Neuron (in vitro differentiated cells): ENCODE measurements around the gene XYLT1.
"Not testable (repeated sequence)": the region's sequence is repeated elsewhere in the genome, so short reads cannot be mapped to it uniquely, and the experiment has no call there.

Experiments
- H2AFZ ChIP-seq: one replicate; pipeline ENCODE4 v1.6.1; 2013; ENCODE audit warnings: low read depth, mild to moderate bottlenecking, inconsistent platforms, low read length, moderate library complexity
- H3K27me3 ChIP-seq: one replicate; pipeline ENCODE4 v1.6.1; 2013; ENCODE audit warnings: low read length; ENCODE audit not compliant: insufficient read depth
- H3K36me3 ChIP-seq: one replicate; pipeline ENCODE4 v1.6.1; 2013; ENCODE audit warnings: low read length; ENCODE audit not compliant: insufficient read depth
- H3K4me1 ChIP-seq: one replicate; pipeline ENCODE4 v1.6.1; 2013; ENCODE audit warnings: low read length; ENCODE audit not compliant: insufficient read depth
- H3K4me3 ChIP-seq: 2 replicates; pipeline ENCODE4 v1.5.1; 2013; ENCODE audit warnings: mild to moderate bottlenecking, low read length, moderate library complexity
- H3K9me3 ChIP-seq: one replicate; pipeline ENCODE4 v1.6.1; 2013; ENCODE audit warnings: low read length

The XYLT1 gene, protein sequence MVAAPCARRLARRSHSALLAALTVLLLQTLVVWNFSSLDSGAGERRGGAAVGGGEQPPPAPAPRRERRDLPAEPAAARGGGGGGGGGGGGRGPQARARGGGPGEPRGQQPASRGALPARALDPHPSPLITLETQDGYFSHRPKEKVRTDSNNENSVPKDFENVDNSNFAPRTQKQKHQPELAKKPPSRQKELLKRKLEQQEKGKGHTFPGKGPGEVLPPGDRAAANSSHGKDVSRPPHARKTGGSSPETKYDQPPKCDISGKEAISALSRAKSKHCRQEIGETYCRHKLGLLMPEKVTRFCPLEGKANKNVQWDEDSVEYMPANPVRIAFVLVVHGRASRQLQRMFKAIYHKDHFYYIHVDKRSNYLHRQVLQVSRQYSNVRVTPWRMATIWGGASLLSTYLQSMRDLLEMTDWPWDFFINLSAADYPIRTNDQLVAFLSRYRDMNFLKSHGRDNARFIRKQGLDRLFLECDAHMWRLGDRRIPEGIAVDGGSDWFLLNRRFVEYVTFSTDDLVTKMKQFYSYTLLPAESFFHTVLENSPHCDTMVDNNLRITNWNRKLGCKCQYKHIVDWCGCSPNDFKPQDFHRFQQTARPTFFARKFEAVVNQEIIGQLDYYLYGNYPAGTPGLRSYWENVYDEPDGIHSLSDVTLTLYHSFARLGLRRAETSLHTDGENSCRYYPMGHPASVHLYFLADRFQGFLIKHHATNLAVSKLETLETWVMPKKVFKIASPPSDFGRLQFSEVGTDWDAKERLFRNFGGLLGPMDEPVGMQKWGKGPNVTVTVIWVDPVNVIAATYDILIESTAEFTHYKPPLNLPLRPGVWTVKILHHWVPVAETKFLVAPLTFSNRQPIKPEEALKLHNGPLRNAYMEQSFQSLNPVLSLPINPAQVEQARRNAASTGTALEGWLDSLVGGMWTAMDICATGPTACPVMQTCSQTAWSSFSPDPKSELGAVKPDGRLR

DNA sequence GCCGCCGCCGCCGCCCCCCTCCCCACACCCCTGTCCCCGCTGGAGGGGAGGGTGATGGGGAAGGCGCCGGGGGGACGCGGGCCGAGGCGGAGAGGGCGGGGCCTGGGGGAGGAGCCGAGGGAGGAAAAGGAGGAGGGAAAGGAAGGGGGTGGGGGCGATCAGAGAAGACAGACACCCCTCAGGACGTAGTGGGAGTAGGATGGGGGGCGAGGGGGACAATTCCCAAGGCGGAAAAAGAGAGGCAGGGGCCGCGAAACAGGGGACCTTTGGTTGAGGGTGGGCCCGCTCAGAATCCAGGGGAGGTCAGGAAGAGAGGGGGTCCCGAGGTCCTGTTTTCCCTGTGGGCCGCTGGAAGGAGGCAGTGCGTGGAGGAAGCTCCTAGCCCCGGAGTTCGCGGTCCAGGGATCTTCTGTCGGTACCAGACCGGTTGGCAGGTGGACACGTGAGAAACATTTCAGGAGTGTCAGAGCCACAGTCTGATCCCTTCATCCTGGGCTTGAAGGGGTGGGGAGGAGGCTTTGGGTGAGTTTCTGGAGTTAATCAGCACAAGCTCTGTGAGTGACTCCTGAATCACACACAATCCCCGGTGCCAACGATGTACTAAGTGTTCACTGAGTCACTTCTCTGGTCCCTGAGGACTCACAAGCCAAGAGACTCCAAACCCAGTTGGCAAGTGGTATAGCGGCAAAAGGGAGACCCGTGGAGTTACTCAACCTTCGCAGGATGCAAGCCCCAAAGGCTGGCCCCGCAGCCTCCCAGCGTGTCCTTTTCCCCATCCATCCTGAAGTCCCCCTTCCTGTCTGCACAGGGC, at the start of gene XYLT1:
Gene XYLT1 (minus strand): TSS at position 53 of the 811 bp plus-strand sequence. CDS start 164 bp downstream, outside the sequence.
- Histone ChIP-seq H3K4me1 (peaks cover 48% of the 10 kb centered on the region), H2AFZ (no peak within 1 kb of the TSS), H3K4me3 (peak within 1 kb of the TSS; percentile 77), H3K27me3 (no peaks in the 10 kb centered on the region), H3K36me3 (no peaks in the 10 kb centered on the region), H3K9me3 (no peaks in the 10 kb centered on the region)

DNA sequence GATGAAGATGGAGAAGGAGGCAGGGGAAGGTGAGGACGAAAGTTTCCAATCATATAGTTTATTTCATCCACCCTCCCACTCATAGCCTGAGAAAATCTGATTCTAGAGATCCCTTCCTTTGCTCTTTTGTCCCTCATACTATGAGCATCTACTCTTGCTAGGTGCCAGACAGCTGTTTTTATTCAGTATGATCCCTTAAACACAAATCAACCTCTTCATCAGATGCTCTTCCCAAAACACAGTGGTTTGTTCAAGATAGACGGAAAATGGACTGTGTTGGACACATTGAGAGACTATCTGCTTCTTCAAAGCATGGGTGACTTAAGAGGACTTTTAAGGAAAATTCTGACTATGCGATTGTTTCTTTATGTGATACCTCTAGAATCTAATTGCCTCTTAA, 49.4 kb upstream of the XYLT1 start:
- Histone ChIP-seq H3K36me3 (no peaks in the 10 kb centered on the region), H2AFZ (no peak overlapping the region), H3K4me1 (no peaks in the 10 kb centered on the region), H3K27me3 (peaks cover 7% of the 10 kb centered on the region), H3K4me3 (no peak overlapping the region), H3K9me3 (no peaks in the 10 kb centered on the region)

DNA sequence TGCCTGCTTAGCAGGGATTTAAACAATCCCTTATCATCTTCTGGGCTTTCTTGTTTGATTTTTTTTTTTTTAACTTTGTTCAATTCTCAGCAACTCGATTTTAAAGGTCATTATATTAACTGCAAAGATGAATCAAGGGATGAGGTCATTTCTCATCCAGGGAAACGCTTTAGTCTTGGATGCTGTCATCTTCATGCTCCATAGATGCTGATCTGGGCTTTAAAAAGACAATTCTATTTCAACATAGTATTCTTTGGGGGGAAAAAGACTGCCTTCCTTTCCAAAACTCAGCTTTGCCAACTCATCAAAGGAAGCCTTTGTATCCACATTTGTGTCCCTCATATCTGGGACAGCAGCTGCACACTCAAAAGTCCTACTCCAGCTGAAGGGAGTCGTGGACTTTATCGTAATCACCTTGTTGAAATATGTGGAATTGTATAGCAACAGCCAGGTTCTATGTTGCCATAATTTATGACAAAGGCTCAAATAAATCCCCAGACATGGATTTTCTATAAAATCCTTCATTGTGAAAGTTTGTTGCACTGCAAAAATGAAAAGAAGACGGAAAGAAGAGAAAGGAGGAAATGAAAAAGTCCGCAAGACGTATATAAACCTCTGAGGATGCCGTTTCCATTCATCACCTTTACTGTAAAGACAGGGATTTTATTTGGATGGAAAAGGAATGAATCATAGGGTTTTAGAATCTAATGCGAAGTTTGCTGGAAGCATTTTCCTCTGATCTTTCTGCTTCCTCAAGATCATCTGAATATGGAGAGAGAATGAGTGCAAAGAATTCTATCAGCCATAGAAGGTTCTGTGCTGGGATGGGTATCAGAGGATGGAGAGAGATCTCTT, 48.6 kb upstream of the XYLT1 start:
- Histone ChIP-seq H3K4me3 (no peak overlapping the region), H3K27me3 (peaks cover 7% of the 10 kb centered on the region), H3K36me3 (no peaks in the 10 kb centered on the region), H2AFZ (no peak overlapping the region), H3K9me3 (no peaks in the 10 kb centered on the region), H3K4me1 (no peaks in the 10 kb centered on the region)

DNA sequence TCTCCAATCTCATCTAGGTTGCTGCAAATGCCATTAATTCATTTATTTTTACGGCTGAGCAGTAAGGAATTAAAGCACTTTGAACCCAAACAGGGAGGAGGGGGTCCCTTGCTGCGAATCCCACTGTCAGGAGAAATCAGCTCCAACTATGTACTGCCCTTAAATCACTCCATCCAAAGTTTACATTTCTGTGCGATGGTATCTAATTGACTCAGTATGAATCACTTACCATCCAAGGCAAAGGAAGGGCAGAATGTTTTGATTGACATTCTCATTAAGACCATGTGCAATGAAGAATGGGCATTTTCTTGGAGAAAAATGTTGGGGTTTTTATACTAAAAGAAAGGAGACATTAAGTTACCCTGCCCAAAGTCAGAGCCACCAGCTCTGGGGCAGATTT, 47.7 kb upstream of the XYLT1 start:
- Histone ChIP-seq H3K4me1 (no peaks in the 10 kb centered on the region), H3K4me3 (no peak overlapping the region), H3K27me3 (peaks cover 7% of the 10 kb centered on the region), H3K36me3 (no peaks in the 10 kb centered on the region), H2AFZ (no peak overlapping the region), H3K9me3 (no peaks in the 10 kb centered on the region)

DNA sequence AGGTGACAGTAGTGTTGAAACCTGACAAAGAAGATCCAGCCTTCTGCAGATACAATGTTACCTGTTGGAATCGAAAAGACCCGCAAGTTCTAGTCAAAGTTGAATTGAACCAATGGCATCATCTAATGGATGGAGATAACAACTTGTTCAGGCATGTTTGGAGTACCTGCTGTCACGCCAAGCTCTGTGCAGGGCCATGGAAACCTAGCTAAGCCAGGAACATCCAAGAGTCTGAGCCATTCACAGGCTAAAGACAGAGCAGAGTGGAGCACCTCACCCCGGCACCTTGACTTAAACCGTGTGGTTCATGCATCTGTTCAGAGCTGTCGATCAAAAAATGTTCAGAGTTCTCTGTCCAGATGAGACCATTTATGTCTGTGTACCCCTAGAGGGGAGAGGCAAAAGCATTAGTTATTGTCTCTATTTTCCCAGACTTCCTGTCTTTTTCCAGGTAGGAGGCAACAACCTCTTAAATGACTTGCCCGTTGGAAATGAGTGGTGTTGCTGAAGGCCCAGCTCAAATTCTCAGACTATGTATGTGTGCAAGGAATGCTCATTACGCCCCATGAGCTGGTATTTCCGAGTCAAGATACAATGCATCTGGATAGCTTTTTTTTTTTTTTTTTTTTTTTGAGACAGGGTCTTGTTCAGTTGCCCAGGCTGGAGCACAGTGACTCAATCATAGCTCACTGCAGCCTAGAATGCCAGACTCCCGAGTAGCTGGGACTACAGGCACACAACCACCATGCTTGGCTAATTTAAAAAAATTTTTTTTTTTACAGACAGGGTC, 44.9 kb upstream of the XYLT1 start:
- Histone ChIP-seq H3K27me3 (peaks cover 11% of the 10 kb centered on the region), H3K4me3 (no peak overlapping the region), H3K9me3 (no peaks in the 10 kb centered on the region), H3K4me1 (no peaks in the 10 kb centered on the region), H3K36me3 (no peaks in the 10 kb centered on the region), H2AFZ (no peak overlapping the region)

DNA sequence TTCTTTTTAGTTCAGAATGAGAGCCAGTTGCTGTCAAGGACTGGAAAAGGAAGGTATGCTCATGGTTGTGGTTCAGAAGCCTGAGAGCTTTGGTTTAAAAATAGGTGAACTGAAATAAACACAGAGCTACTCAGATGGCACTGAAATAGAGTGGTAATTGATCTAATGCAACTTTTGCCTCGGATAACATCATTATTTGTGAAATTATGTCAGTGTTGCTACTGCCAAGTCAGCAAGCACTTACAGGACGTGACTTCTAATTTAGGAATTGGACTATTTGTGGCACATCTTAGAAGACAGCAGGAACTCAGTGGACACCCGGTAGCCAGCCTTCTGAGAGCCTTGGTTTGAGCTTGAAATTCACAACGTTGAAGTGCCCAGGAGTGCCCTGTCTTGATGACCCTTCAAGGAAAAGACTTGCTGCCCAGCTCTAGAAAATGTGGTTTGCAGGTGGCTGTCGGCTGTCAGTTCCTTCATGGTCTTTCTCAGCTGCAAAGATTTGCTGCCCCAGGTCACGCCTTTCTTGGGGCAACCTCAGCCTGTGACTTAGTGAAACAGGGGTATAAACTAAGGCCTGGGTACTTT, 42.0 kb upstream of the XYLT1 start:
- H3K4me1 ChIP-seq = no peaks in the 10 kb centered on the region

DNA sequence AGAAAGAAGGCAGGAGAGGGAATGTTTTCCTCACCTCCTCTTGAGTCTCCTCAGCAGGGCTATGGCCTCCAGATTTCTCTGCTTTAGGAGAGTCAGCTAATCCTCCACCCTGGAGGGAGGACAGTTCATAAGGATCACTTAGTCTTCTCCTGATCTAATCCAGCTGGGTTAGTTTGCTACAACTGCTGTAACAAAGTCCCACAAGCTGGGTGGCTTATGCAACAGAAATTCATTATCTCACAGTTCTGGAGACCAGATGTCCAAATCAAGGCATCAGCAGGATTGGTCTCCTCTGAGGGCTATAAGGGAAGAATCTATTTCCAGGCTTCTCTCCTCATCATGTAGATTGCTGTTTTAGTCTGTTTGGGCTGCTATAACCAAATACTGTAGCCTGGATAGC, 40.6 kb upstream of the XYLT1 start:
- Histone ChIP-seq H3K4me3 (no peak overlapping the region), H3K4me1 (no peaks in the 10 kb centered on the region), H3K27me3 (peaks cover 4% of the 10 kb centered on the region), H3K9me3 (no peaks in the 10 kb centered on the region), H3K36me3 (no peaks in the 10 kb centered on the region), H2AFZ (no peak overlapping the region)

More for the DNA sequence above, 42.0 kb upstream of the XYLT1 start:
- Histone ChIP-seq H3K36me3 (no peaks in the 10 kb centered on the region), H3K4me3 (no peak overlapping the region), H3K27me3 (peaks cover 4% of the 10 kb centered on the region), H3K9me3 (no peaks in the 10 kb centered on the region), H2AFZ (no peak overlapping the region)

DNA sequence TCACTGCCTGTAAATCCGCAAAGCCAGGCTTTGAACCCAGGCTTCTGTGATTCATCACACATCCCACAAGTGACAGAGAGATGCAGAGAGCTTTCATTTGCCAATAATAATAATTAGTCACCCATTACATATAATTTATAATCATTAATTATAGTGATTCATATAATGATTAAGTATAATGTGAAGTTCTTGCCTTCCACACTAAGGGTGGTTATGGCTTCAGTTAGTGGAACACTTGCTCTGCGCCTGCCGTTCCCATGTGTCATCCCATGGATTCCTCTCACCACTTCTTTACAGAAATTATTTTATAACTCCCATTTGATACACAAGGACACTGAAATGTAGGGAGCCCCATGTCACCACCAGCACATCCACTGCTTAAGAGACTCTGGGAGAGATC, 39.8 kb upstream of the XYLT1 start:
- no peak overlapping the region for H2AFZ ChIP-seq
- H3K27me3 ChIP-seq = peaks cover 4% of the 10 kb centered on the region
- H3K9me3 ChIP-seq = no peaks in the 10 kb centered on the region
- no peaks in the 10 kb centered on the region for H3K4me1 ChIP-seq
- H3K36me3 ChIP-seq = no peaks in the 10 kb centered on the region
- no peak overlapping the region for H3K4me3 ChIP-seq

DNA sequence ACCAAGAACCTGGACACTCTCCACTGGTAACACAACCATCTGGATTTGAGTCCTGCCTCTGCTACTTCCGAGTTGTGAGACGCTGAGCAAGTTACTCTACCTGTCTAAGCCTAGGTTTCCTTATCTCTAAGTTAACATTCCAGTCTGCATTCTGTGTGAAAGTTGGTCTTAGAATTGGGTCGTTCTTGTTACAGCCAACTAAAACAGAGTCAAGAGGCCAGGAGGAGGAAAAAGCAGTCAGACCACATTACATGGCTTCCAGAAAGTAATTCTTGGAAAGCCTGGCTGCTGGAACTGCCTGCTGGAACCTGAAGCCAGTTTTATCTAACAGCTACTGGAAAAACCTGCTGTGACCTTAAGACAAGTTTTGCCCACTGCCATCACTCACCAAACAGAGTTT, 38.4 kb upstream of the XYLT1 start:
- H3K36me3 ChIP-seq = no peaks in the 10 kb centered on the region
- H2AFZ ChIP-seq = no peak overlapping the region
- peaks cover 4% of the 10 kb centered on the region for H3K27me3 ChIP-seq
- H3K4me3 ChIP-seq = no peak overlapping the region
- H3K9me3 ChIP-seq = no peaks in the 10 kb centered on the region
- H3K4me1 ChIP-seq = no peaks in the 10 kb centered on the region

DNA sequence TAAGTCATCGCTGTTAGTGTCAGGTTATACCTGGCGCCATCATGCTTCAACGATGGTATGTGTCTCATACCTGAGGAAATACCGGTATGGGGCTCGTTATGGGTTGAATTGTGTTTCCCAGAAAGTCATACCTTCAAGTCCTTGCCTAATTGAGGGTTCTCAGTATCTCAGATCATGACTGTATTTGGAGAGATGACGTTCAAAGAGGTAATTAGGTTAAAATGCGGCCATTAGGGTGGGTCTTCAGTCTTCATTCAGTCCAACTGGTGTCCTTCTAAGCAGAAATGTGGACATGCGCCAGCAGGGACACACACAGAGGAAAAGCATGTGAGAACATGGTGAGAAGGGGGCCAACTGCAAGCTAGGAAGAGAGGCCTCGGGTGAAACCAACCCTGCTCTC, 37.5 kb upstream of the XYLT1 start:
- Histone ChIP-seq H3K36me3 (no peaks in the 10 kb centered on the region), H3K9me3 (no peaks in the 10 kb centered on the region), H3K27me3 (peaks cover 4% of the 10 kb centered on the region), H3K4me1 (no peaks in the 10 kb centered on the region), H2AFZ (no peak overlapping the region), H3K4me3 (no peak overlapping the region)

DNA sequence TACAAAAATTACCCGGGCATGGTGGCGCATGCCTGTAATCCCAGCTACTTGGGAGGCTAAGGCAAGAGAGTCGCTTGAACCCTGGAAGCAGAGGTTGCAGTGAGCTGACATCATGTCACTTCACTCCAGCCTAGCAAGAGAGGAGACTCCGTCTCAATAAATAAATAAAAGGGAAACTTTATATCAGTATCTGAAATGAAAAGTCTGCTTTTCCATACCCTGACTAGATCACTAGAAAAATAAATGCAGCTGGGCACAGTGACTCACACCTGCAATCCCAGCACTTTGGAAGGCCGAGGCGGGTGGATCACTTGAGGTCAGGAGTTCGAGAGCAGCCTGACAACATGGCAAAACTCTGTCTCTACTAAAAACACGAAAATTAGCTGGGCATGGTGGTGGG, 36.8 kb upstream of the XYLT1 start:
- not testable (repeated sequence) for H3K4me3 ChIP-seq, H3K9me3 ChIP-seq, H2AFZ ChIP-seq, H3K27me3 ChIP-seq, H3K4me1 ChIP-seq, H3K36me3 ChIP-seq
